Measurements from ENCODE around the gene DGKB. TPM values are rescaled to one million over a fixed set of nuclear protein-coding genes. Genes with fewer than 3 reads are reported as not detected.

Gene DGKB
- total RNA-seq, 2 donors from 2014 or later: not detected

- no peak overlapping the region for H3K4me3 Mint-ChIP-seq
- H3K27me3 Mint-ChIP-seq: no peaks in the 10 kb centered on the region
- H3K9me3 Mint-ChIP-seq: peaks cover 19% of the 10 kb centered on the region
- no peaks in the 10 kb centered on the region for H3K4me1 Mint-ChIP-seq (ENCODE audit: low read depth in 2 of 2)
- no peak for ATAC-seq
- no peak for DNase-seq (ENCODE audit: low spot score)
- H3K36me3 Mint-ChIP-seq: no peaks in the 10 kb centered on the region
- H3K27ac Mint-ChIP-seq: no peak overlapping the region
These were observed 9.6 kb downstream of the DGKB start for GRCh38 chr7:14892961-14893360.

- H3K36me3 Mint-ChIP-seq: no peaks in the 10 kb centered on the region
- ATAC-seq (no peak), DNase-seq (ENCODE audit: low spot score) (no peak)
- no peaks in the 10 kb centered on the region for H3K27me3 Mint-ChIP-seq
- no peak overlapping the region for H3K27ac Mint-ChIP-seq
- no peaks in the 10 kb centered on the region for H3K4me1 Mint-ChIP-seq (ENCODE audit: low read depth in 2 of 2)
- peaks cover 17% of the 10 kb centered on the region for H3K9me3 Mint-ChIP-seq
- no peak overlapping the region for H3K4me3 Mint-ChIP-seq
These were observed 11.3 kb downstream of the DGKB start for GRCh38 chr7:14891289-14891688.

- no peak for DNase-seq (ENCODE audit: low spot score)
- no peak overlapping the region for H3K27ac Mint-ChIP-seq
- no peak for ATAC-seq
- H3K36me3 Mint-ChIP-seq: no peaks in the 10 kb centered on the region
- H3K4me1 Mint-ChIP-seq (ENCODE audit: low read depth in 2 of 2): no peaks in the 10 kb centered on the region
- no peak overlapping the region for H3K4me3 Mint-ChIP-seq
- no peaks in the 10 kb centered on the region for H3K27me3 Mint-ChIP-seq
- peaks cover 17% of the 10 kb centered on the region for H3K9me3 Mint-ChIP-seq
These were observed 13.6 kb downstream of the DGKB start for GRCh38 chr7:14888962-14889361.

GRCh38 chr7:14886533-14886932, 16.0 kb downstream of the DGKB start:
- Mint-ChIP-seq H3K27ac (no peak overlapping the region), H3K36me3 (no peaks in the 10 kb centered on the region), H3K4me1 (ENCODE audit: low read depth in 2 of 2) (no peaks in the 10 kb centered on the region), H3K4me3 (no peak overlapping the region), H3K27me3 (no peaks in the 10 kb centered on the region), H3K9me3 (peaks cover 4% of the 10 kb centered on the region)
- no peak for ATAC-seq
- no peak for DNase-seq (ENCODE audit: low spot score)

- Mint-ChIP-seq H3K27ac (no peak overlapping the region), H3K4me1 (ENCODE audit: low read depth in 2 of 2) (no peaks in the 10 kb centered on the region), H3K4me3 (no peak overlapping the region), H3K27me3 (no peaks in the 10 kb centered on the region), H3K36me3 (no peaks in the 10 kb centered on the region), H3K9me3 (peaks cover 3% of the 10 kb centered on the region)
- no peak for DNase-seq (ENCODE audit: low spot score)
- no peak for ATAC-seq
These were observed 26.5 kb downstream of the DGKB start for GRCh38 chr7:14875941-14876587.

- Mint-ChIP-seq H3K27ac (no peak overlapping the region), H3K9me3 (peaks cover 7% of the 10 kb centered on the region), H3K4me1 (ENCODE audit: low read depth in 2 of 2) (no peaks in the 10 kb centered on the region), H3K36me3 (no peaks in the 10 kb centered on the region), H3K4me3 (no peak overlapping the region), H3K27me3 (no peaks in the 10 kb centered on the region)
- no peak for DNase-seq (ENCODE audit: low spot score)
- ATAC-seq: no peak
These were observed 30.7 kb downstream of the DGKB start for GRCh38 chr7:14871880-14872279.

- no peaks in the 10 kb centered on the region for H3K36me3 Mint-ChIP-seq
- no peak overlapping the region for H3K4me3 Mint-ChIP-seq
- no peaks in the 10 kb centered on the region for H3K4me1 Mint-ChIP-seq (ENCODE audit: low read depth in 2 of 2)
- DNase-seq (ENCODE audit: low spot score) (no peak), ATAC-seq (no peak)
- no peaks in the 10 kb centered on the region for H3K27me3 Mint-ChIP-seq
- no peak overlapping the region for H3K27ac Mint-ChIP-seq
- peaks cover 13% of the 10 kb centered on the region for H3K9me3 Mint-ChIP-seq
These were observed 32.2 kb downstream of the DGKB start for GRCh38 chr7:14870394-14870793.

GRCh38 chr7:14868937-14869336, 33.6 kb downstream of the DGKB start:
- H3K4me3 Mint-ChIP-seq: no peak overlapping the region
- no peaks in the 10 kb centered on the region for H3K27me3 Mint-ChIP-seq
- H3K9me3 Mint-ChIP-seq: peaks cover 19% of the 10 kb centered on the region
- no peaks in the 10 kb centered on the region for H3K4me1 Mint-ChIP-seq (ENCODE audit: low read depth in 2 of 2)
- no peaks in the 10 kb centered on the region for H3K36me3 Mint-ChIP-seq
- DNase-seq (ENCODE audit: low spot score): no peak
- H3K27ac Mint-ChIP-seq: no peak overlapping the region
- no peak for ATAC-seq

- Mint-ChIP-seq H3K36me3 (no peaks in the 10 kb centered on the region), H3K27me3 (no peaks in the 10 kb centered on the region), H3K27ac (no peak overlapping the region), H3K9me3 (peaks cover 9% of the 10 kb centered on the region), H3K4me1 (ENCODE audit: low read depth in 2 of 2) (no peaks in the 10 kb centered on the region), H3K4me3 (no peak overlapping the region)
- DNase-seq (ENCODE audit: low spot score): no peak
- no peak for ATAC-seq
These were observed 41.1 kb downstream of the DGKB start for GRCh38 chr7:14861456-14861855.

GRCh38 chr7:14859267-14859666, 43.3 kb downstream of the DGKB start:
- Mint-ChIP-seq H3K27me3 (no peaks in the 10 kb centered on the region), H3K9me3 (peaks cover 3% of the 10 kb centered on the region), H3K36me3 (no peaks in the 10 kb centered on the region), H3K4me3 (no peak overlapping the region), H3K27ac (no peak overlapping the region), H3K4me1 (ENCODE audit: low read depth in 2 of 2) (no peaks in the 10 kb centered on the region)
- DNase-seq (ENCODE audit: low spot score) (no peak), ATAC-seq (no peak)

GRCh38 chr7:14858866-14859265, 43.7 kb downstream of the DGKB start:
- Mint-ChIP-seq H3K27ac (no peak overlapping the region), H3K4me3 (no peak overlapping the region), H3K9me3 (peaks cover 3% of the 10 kb centered on the region), H3K36me3 (no peaks in the 10 kb centered on the region), H3K4me1 (ENCODE audit: low read depth in 2 of 2) (no peaks in the 10 kb centered on the region), H3K27me3 (no peaks in the 10 kb centered on the region)
- ATAC-seq: no peak
- no peak for DNase-seq (ENCODE audit: low spot score)

- Mint-ChIP-seq H3K36me3 (no peaks in the 10 kb centered on the region), H3K27me3 (no peaks in the 10 kb centered on the region)
- no peak for DNase-seq (ENCODE audit: low spot score)
These were observed 44.1 kb downstream of the DGKB start for GRCh38 chr7:14858410-14858809.

GRCh38 chr7:14855033-14855794, 47.3 kb downstream of the DGKB start:
- no peak overlapping the region for H3K4me3 Mint-ChIP-seq
- no peak for DNase-seq (ENCODE audit: low spot score)
- H3K27ac Mint-ChIP-seq: no peak overlapping the region
- H3K9me3 Mint-ChIP-seq: peaks cover 11% of the 10 kb centered on the region
- no peaks in the 10 kb centered on the region for H3K27me3 Mint-ChIP-seq
- ATAC-seq: no peak
- no peaks in the 10 kb centered on the region for H3K4me1 Mint-ChIP-seq (ENCODE audit: low read depth in 2 of 2)
- no peaks in the 10 kb centered on the region for H3K36me3 Mint-ChIP-seq

More at GRCh38 chr7:14858410-14858809, 44.1 kb downstream of the DGKB start:
- peaks cover 3% of the 10 kb centered on the region for H3K9me3 Mint-ChIP-seq
- H3K4me3 Mint-ChIP-seq: no peak overlapping the region
- no peaks in the 10 kb centered on the region for H3K4me1 Mint-ChIP-seq (ENCODE audit: low read depth in 2 of 2)
- H3K27ac Mint-ChIP-seq: no peak overlapping the region
- ATAC-seq: no peak

- peaks cover 5% of the 10 kb centered on the region for H3K36me3 Mint-ChIP-seq
- DNase-seq (ENCODE audit: low spot score): peak; percentile 56
- H3K4me3 Mint-ChIP-seq: no peak overlapping the region
- no peaks in the 10 kb centered on the region for H3K4me1 Mint-ChIP-seq (ENCODE audit: low read depth in 2 of 2)
- H3K27me3 Mint-ChIP-seq: no peaks in the 10 kb centered on the region
- ATAC-seq: no peak
- no peak overlapping the region for H3K27ac Mint-ChIP-seq
- peaks cover 19% of the 10 kb centered on the region for H3K9me3 Mint-ChIP-seq
These were observed 48.1 kb downstream of the DGKB start for GRCh38 chr7:14854471-14854870.
